GM18873 (cell line): ENCODE data around the gene RAB11A.

ENCODE experiments used
- ATAC-seq: cut with Tn5 transposase; IDR thresholded peaks from one replicate; pipeline ENCODE4 v1.9.1; 2021; ENCODE audit warnings: mild to moderate bottlenecking, moderate library complexity, moderate number of reproducible peaks; ENCODE audit not compliant: unreplicated experiment, low FRiP score

Gene RAB11A

DNA sequence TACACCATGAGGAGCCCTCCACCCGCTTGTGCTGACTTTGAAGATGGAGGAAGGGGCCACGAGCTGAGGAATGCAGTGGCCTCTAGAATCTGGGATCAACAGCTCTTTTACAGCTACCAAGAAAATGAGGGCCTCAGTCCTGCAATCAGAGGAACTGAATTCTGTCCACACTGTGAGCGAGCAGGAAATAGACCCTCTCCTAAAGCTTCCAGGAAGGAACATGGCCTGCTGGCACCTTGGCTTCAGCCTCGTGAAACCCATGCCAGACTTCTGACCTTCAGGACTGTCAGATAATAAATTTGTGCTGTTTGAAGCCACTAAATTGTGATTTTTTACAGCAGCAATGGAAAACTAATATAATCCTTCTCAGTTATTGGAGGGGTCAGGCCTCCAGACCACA lies 61.9 kb downstream of the RAB11A start:
- ATAC-seq, result no peak

GRCh38 chr15:65935391-65935790 lies 66.1 kb downstream of the RAB11A start:
- no peak for ATAC-seq

- ATAC-seq, result no peak
Measured at GRCh38 chr15:65936282-65936681, 67.0 kb downstream of the RAB11A start.

GRCh38 chr15:65937054-65937453 lies 67.8 kb downstream of the RAB11A start:
- no peak for ATAC-seq

- no peak for ATAC-seq
Measured at GRCh38 chr15:65937476-65937875, 68.2 kb downstream of the RAB11A start.

DNA sequence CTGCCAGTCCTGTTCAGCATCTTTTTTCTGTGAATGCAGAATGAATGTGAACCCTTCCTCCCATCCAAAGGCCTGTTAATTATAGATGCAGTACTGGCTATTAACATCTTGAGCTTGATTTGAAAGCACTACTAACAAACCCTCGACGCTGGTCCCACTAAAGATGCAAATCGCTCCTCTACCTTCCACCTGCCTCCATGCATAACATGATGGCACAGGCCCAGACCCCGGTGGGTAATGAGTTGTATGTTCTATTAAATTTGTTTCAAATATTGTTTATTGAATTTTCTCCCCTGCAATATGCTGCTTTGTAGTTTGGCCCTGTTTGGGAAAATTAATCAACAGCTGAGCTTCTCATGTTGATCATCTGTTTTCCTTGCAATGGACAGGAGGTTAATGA lies 69.3 kb downstream of the RAB11A start:
- no peak for ATAC-seq

- ATAC-seq, result no peak
Measured at GRCh38 chr15:65939901-65940617, 70.8 kb downstream of the RAB11A start.

DNA sequence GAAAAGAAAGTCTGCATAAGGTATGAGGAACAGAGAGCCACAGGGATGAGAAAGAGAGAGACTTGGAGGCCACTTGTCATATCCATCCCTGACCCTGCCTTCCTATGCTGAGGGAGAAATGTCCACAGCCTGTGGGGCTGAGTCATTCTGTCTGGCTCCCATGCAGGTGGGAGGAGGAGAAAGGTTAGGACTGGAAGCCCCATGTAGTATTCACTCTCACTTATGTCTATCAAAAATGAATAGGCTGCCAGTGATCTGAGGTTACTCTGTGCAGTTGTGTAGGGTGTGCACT lies 71.3 kb downstream of the RAB11A start:
- ATAC-seq, result no peak
